Glutamatergic neuron (in vitro differentiated cells): ENCODE data around the gene ADGRE1. TPM values are rescaled to one million over a fixed set of nuclear protein-coding genes. Genes with fewer than 3 reads are reported as not detected.

ENCODE experiments used
- DNase-seq: peaks from one replicate; pipeline ENCODE4 v3.0.0; 2022
- H3K27ac Mint-ChIP-seq: one replicate; pipeline ENCODE4 v1.8.0; 2020; ENCODE audit warnings: mild to moderate bottlenecking, mixed read lengths, inconsistent platforms; ENCODE audit not compliant: unreplicated experiment
- H3K27me3 Mint-ChIP-seq: one replicate; pipeline ENCODE4 v1.8.0; 2020; ENCODE audit warnings: mild to moderate bottlenecking, moderate library complexity, mixed read lengths, inconsistent platforms; ENCODE audit not compliant: unreplicated experiment
- H3K36me3 Mint-ChIP-seq: one replicate; pipeline ENCODE4 v1.8.0; 2020; ENCODE audit warnings: mild to moderate bottlenecking, mixed read lengths, inconsistent platforms; ENCODE audit not compliant: unreplicated experiment
- H3K4me1 Mint-ChIP-seq: one replicate; pipeline ENCODE4 v1.8.0; 2020; ENCODE audit warnings: mild to moderate bottlenecking, low read depth, mixed read lengths, inconsistent platforms; ENCODE audit not compliant: unreplicated experiment
- H3K4me3 Mint-ChIP-seq: one replicate; pipeline ENCODE4 v1.8.0; 2020; ENCODE audit warnings: mild to moderate bottlenecking, mixed read lengths, inconsistent platforms; ENCODE audit not compliant: unreplicated experiment
- H3K9me3 Mint-ChIP-seq: one replicate; pipeline ENCODE4 v1.8.0; 2020; ENCODE audit warnings: mild to moderate bottlenecking, moderate library complexity, mixed read lengths, inconsistent platforms; ENCODE audit not compliant: unreplicated experiment
- total RNA-seq: library from RNA; stranded (reverse); fragmentation: NEBNext Ultra II Directional; extraction: Animal tissue kit (Norgen Biotek cat#: 25700); gene quantifications from one replicate; pipeline ENCODE4 v1.2.1, GENCODE V29; 2021; ENCODE audit not compliant: unreplicated experiment
- TF ChIP-seq, protein P1 (sequence below): fragments of 200-600 bp; sonication (generic); IDR thresholded peaks from one replicate; pipeline ENCODE4 v1.5.0; 2021; ENCODE audit not compliant: partially characterized antibody, unreplicated experiment

The ADGRE1 gene
- total RNA-seq, 1 donor from 2014 or later = not detected

- DNase-seq = no peak
- TF ChIP-seq, protein P1, sequence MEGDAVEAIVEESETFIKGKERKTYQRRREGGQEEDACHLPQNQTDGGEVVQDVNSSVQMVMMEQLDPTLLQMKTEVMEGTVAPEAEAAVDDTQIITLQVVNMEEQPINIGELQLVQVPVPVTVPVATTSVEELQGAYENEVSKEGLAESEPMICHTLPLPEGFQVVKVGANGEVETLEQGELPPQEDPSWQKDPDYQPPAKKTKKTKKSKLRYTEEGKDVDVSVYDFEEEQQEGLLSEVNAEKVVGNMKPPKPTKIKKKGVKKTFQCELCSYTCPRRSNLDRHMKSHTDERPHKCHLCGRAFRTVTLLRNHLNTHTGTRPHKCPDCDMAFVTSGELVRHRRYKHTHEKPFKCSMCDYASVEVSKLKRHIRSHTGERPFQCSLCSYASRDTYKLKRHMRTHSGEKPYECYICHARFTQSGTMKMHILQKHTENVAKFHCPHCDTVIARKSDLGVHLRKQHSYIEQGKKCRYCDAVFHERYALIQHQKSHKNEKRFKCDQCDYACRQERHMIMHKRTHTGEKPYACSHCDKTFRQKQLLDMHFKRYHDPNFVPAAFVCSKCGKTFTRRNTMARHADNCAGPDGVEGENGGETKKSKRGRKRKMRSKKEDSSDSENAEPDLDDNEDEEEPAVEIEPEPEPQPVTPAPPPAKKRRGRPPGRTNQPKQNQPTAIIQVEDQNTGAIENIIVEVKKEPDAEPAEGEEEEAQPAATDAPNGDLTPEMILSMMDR = no peak
- peaks cover 22% of the 10 kb centered on the region for H3K9me3 Mint-ChIP-seq
- H3K27me3 Mint-ChIP-seq = peaks cover 4% of the 10 kb centered on the region
- no peak overlapping the region for H3K4me3 Mint-ChIP-seq
- no peaks in the 10 kb centered on the region for H3K4me1 Mint-ChIP-seq
- H3K36me3 Mint-ChIP-seq = peaks cover 30% of the 10 kb centered on the region
- H3K27ac Mint-ChIP-seq = no peak overlapping the region
These were observed 3.1 kb downstream of the ADGRE1 start for GRCh38 chr19:6890401-6890913.

- H3K27ac Mint-ChIP-seq = no peak overlapping the region
- H3K36me3 Mint-ChIP-seq = peaks cover 30% of the 10 kb centered on the region
- H3K27me3 Mint-ChIP-seq = peaks cover 4% of the 10 kb centered on the region
- TF ChIP-seq, protein P1 = no peak
- no peaks in the 10 kb centered on the region for H3K4me1 Mint-ChIP-seq
- H3K4me3 Mint-ChIP-seq = no peak overlapping the region
- peaks cover 22% of the 10 kb centered on the region for H3K9me3 Mint-ChIP-seq
- no peak for DNase-seq
These were observed 3.6 kb downstream of the ADGRE1 start for GRCh38 chr19:6890938-6891337.

DNA sequence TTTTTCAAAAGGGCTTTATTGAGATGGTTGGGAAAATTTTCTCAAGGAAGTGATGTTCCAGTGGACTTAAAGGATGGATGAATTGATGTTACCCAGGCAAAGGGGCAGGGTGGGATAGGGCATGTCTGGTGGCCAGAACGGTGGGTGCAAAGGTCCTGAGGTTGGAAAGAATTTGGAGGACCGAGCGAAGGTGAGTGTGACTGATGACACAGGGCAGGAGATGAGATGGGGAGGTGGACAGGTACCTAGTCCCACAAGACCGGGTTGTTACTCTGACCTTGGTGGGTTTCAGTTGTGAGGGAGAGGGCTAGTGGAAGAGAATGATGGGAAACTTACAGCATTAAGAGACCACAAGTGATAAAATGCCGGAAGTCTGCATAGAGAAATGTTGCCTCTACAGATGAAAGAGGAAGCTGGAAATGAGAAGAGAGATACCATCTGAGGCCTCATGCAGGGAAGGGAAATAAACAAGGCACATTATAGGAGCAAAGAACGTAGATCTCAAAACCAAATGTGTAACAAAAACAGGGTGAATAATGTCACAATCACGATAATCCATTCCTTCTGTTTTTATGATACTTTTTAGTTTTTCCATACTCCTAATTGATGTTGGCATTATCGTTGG is 4.5 kb downstream of the ADGRE1 start:
- TF ChIP-seq, protein P1 = no peak
- no peak for DNase-seq
- Mint-ChIP-seq H3K4me3 (no peak overlapping the region), H3K27ac (no peak overlapping the region), H3K9me3 (peaks cover 21% of the 10 kb centered on the region), H3K4me1 (no peaks in the 10 kb centered on the region), H3K27me3 (peaks cover 4% of the 10 kb centered on the region), H3K36me3 (peaks cover 29% of the 10 kb centered on the region)

DNA sequence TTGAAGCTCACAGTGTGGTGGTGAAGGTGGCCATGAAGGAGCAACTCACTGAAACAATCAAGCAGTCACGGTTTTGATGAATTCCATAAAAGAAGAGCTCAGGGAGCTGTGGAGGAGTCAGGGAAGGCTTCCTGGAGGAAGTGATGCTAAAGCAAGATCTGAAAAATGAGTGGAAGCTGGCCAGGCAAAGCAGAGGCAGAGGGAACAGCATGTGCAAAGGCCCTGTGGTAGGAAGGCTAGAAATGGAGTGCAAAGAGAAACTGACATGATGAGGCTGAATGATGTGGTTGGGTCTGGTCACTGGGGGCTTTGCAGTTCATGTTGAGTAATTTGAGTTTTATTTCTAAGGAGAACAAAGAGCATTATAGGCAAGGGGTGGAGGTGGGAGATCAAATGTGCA is 6.9 kb downstream of the ADGRE1 start:
- H3K9me3 Mint-ChIP-seq = peaks cover 22% of the 10 kb centered on the region
- H3K27me3 Mint-ChIP-seq = peaks cover 4% of the 10 kb centered on the region
- H3K36me3 Mint-ChIP-seq = peaks cover 19% of the 10 kb centered on the region
- no peak for DNase-seq
- no peak overlapping the region for H3K4me3 Mint-ChIP-seq
- TF ChIP-seq, protein P1 = no peak
- no peaks in the 10 kb centered on the region for H3K4me1 Mint-ChIP-seq
- H3K27ac Mint-ChIP-seq = no peak overlapping the region

- H3K9me3 Mint-ChIP-seq = peaks cover 18% of the 10 kb centered on the region
- H3K36me3 Mint-ChIP-seq = no peaks in the 10 kb centered on the region
- H3K27ac Mint-ChIP-seq = no peak overlapping the region
- no peak overlapping the region for H3K4me3 Mint-ChIP-seq
- TF ChIP-seq, protein P1 = no peak
- no peak for DNase-seq
- H3K4me1 Mint-ChIP-seq = no peaks in the 10 kb centered on the region
- no peaks in the 10 kb centered on the region for H3K27me3 Mint-ChIP-seq
These were observed 16.1 kb downstream of the ADGRE1 start for GRCh38 chr19:6903446-6903845.
